Activated CD4-positive, alpha-beta T cell treated with anti-CD3 and anti-CD28 coated beads, Interleukin-2, amount 50 U/mL, for 16 hours (primary cell): Measurements from ENCODE around the gene ITIH4.

Source experiments
- DNase-seq: peaks from one replicate; pipeline ENCODE4 v3.0.0-alpha.2; 2020

ITIH4 gene

DNA sequence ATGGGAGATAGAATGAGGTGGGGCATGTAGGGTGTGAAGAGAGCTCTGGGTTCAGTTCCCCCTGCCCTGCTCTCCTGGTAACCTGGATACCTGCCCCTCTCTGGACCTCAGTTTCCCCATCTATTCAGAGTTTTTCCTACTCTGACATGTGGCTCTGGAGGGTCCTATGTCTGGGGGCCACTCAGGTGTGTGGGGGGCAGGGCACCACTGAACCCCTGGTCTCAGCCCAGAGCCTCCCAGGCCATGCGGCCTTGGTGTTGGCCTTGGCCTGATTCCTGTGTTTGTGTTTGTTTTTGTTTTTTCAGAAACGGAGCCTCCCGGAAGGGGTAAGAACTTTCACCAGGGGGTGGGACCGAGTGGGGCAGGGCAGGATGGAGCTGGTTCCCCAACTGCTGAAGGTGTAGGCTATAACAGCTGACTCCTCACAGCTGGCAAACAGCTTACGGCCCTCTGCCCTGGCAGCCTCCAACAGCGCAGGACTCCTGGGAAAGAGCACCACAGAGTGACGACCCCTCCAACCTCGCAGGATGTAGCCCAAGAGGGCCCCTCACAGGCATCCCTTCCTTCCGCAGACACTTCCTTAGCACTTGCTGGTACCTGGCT lies 35.1 kb downstream of the ITIH4 start:
- no peak for DNase-seq

DNA sequence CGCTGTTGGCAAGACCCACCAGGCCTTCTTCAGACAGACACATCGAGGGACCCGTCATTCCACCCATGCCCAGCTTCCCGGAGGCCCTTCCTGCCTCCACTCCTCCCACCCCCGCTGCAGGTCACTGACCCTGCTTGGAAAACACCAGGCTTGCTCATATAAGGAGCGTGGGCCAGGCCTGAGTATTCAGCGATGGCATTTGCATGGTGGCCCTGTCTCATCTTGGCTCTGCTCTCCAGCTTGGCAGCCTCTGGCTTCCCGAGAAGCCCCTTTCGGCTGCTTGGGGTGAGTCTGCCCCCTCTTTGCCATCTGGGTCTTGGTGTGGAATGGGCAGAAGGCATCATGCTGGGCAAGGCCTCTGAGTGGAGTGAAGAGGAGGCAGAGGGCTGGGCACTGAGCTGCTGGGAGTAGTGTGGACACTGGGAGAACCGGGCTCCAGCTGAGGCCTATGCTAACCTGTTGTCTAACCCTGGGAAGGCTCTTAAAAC lies 35.8 kb downstream of the ITIH4 start, which contains the start of gene ITIH3:
TSS of gene ITIH3 (plus strand) at position 185 of the 488 bp plus-strand sequence. CDS start at position 193, 8 bp downstream.
- DNase-seq: no peak

DNA sequence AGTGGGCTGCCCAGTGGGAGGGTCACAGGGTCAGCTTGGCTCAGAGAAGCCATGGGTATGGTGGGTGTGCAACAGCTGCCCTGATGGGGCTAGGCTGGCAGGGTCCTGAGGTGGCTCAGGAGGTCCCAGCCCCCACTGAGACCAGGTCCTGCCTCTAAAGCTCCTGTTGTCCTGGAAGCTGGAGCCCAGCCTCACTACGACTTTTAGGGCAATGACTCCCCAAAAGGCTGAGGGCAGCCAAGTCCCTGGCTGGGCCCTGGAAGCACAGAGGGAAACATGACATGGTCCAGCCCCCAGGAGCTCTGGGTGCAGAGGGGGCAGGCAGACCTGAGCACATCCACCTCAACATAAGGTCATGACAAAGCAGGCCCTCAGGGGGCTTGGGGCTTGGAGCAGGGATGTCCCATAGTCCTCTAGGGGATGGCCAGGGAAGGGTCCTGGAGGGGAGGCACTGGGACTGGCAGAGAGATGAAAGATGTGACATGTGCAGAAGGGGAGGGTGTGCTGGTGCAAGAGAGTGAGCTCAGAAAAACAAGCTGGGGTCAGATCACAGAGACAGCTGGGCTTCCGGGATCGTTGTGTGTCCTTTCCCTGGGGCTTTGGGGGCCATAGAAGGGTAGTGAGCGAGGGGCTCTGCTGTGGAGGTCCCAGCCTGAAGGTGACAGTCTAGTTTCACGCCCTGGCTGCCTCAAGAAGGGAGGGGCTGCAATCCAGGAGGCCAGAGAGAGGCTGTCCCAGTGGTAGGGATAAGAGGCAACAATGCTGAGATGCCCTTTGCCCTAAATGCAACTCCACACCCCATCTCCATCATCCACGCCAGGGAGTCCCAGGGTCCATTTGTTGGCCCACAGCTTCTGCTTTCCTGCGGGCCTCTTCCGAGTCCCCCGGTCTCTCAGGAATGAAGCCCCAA lies 36.5 kb downstream of the ITIH4 start:
- no peak for DNase-seq

DNA sequence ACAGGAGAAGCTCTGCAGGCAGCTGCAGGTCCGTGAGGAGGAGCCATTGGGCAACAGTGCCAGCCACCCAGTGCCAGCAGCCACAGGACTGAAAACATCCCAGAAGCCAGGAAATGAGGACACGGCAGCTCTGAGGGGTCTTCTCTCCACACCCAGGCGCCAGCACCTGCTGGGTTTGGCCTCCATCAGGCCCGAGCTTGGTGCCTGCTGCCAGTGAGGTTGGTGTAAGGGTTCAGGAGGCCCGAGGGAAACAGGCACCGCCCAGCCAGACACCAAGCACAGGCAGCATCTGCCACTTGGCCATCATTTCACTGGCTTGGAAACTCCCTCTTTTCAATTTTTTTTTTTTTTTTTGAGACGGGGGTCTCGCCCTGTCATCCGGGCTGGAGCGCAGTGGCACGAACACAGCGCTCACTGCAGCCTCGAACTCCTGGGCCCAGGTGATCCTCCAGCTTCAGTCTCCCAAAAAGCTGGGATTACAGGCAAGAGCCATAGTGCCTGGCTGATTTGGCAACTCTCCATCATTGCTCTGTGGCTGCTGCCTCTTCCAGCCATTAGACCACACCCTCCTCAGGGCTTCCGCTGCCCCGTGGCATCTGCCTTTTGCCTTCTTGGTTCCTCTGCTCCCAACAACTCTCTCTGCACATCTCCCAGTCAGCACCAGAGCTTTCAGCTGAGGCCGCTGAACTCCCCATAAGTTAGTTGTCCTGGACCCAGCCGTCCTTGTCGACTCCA lies 37.3 kb downstream of the ITIH4 start:
- no peak for DNase-seq

DNA sequence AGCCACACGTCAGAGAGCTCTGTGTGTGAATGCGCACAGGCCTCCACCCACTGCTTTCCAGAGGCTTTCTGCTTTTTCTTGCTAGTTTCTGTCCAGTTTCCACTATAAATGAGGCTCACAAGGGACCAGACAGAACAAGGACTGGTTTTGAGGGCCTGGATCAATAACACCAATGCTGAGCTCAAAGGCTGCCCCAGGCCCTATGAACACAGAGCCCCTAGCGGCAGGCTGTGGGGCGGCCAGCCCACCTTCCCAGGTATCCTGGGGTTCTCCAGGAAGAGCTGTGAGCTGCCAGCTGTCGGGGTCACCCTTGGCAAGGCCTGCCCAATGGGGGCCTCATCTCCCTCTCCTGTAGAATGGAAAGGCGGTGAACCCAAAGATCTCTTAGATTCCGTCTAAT lies 38.1 kb downstream of the ITIH4 start:
- no peak for DNase-seq

DNA sequence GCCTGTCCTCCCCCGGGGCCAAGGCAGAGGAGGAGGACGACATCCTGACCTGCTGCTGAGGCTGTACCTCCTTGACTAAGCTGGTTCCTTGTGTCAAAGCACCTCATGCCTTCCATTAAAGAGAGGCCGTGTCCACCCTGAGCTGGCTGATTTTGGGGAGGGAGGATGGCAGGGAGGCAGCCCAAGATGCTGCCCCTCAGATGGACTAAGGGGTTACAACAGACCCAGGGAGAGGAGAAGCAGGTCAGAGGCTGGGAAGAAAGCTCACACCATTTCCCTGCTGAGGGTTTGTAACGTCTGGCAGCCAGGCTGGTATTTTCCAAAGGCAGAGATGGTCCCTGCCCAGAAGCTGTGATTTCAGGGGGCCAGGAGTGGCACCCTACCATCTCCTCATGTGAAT lies 38.5 kb downstream of the ITIH4 start:
- DNase-seq: no peak

DNA sequence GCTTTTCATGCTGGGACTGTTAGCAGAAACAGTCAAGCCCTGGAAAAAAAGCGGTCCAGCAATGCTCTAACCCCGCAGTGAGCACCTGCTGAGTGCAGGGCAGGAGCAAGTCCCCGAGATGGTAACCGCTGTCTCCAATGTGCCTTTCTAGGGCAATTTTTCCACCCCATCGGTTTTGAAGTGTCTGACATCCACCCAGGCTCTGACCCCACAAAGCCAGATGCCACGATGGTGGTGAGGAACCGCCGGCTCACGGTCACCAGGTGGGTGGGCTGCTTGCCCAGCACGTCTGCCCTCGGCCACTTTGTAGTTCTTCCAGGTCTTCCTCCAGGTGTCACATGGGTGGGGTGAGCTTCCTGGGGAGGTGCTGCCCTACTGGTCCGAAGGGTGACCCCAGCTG lies 39.1 kb downstream of the ITIH4 start:
- DNase-seq: no peak

DNA sequence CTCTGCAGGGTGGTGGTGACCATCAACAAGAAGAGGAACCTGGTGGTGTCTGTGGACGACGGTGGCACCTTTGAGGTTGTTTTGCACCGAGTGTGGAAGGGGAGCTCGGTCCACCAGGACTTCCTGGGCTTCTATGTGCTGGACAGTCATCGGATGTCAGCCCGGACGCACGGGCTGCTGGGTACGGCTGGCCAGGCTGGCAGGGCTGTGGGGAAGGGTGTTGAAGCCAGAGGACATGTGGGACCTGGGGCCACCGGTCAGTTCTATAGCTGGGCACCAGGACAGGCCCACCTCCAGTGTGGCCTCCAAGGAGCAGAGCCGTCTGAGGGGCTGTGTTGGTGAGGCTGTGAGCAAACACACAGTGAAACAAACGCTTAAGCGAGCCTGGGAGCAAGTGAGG lies 39.7 kb downstream of the ITIH4 start:
- no peak for DNase-seq

DNA sequence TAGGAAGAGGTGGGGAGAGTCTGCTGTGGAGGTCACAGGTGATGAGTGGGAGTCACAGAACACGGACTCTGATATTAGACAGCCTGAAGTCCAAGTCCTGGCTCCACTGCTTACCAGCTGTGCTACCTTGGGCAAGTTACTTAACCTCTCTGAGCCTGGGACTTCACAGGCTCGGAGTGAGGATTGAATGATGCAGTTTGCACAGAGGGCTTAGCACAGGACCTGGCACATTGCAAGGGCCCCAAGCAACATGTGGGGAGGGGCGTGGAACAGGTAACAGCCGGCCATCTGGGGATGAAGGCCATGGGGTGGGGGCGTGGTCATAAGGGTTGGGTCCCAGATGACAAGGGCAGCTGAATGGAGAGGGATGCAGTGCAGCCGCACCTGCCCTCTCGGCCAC lies 40.1 kb downstream of the ITIH4 start:
- DNase-seq: no peak

DNA sequence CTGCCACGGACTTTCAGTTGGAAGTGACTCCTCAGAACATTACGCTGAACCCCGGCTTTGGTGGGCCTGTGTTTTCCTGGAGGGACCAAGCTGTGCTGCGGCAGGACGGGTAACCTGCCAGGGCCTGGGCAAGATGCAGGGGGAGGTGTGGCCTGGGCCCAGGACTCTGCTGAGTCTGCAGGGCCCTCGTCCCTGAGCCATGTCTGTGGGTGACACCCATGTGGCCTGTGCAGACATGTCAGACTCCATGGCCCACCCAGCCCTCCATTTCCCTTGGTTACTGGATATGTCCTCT lies 40.8 kb downstream of the ITIH4 start:
- no peak for DNase-seq

DNA sequence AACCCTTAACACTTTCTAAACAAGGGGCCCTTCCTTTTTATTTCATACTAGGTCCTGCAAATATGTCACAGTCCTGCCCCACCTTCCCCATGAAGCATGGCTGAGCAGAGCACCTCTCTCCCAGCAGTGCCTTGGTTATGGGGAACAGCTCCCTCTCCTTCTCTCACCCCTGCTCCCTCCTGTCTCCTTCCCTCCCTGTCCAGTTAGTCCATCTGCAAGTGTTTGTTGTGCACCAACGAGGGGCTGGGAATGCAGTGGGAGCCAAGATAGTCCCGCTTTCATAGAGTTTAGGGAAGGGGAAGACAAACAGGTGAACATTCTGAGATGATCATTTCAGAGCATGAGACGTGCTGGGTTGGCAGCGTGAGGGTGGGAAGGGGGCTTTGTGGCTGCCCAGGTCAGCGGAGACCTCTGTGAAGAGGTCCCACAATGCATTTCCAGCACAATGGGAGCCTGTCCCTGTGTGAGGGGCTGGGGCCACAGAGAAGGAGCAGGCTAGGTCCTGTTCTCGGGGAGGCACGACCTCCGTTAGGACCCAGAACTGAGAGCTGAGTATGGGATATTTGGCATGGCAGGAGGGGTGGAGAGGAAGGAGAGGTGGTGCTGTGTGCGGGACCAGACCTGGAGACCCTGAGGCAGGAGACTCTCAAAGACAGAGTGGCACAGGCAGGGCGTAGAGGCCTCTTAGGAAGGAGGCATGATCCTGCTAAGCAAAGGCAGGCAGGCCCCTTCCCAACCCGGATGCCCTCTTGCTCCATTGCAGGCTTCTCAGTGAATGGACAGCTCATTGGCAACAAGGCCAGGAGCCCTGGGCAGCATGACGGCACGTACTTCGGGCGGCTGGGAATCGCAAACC lies 41.4 kb downstream of the ITIH4 start:
- no peak for DNase-seq

DNA sequence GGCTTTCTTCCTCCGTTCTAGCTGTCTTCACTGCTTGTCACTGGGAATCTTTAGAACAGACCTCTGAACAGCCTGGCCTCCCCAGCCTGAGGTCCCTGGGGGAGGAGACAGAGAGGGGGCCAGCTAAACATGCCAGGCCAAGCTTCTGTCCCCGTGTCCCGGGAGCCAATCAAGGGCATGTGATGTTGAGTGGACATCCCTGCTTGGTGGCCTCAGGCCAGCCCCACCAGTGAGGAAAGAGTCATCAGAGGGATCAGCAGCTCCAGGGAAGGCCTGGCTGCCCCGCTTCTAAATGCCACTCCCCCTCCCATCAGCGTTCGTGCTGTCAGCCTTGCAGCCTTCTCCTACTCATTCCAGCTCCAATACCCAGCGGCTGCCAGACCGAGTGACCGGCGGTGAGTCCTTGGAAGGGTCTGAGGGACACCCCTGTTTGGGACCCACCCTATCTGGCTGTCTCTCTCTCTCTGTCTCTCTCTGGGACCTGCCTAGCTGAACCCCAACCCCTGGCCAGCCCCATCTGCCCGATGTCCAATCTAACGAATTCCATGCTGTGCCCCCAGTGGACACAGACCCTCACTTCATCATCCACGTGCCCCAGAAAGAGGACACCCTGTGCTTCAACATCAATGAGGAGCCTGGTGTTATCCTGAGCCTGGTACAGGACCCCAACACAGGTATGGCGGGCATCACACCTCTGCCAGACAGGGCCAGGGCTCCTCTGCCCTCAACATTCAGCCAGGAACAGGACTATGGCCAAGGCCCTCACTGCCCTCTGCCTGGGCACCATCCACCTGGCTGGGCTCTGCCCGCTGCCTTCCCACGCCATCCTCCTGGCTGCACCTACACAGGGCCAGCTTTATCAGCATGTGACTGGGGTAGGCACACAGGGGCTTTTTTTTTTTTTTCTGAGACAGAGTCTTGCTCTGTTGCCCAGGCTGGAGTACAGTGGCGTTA lies 42.5 kb downstream of the ITIH4 start:
- DNase-seq: no peak

DNA sequence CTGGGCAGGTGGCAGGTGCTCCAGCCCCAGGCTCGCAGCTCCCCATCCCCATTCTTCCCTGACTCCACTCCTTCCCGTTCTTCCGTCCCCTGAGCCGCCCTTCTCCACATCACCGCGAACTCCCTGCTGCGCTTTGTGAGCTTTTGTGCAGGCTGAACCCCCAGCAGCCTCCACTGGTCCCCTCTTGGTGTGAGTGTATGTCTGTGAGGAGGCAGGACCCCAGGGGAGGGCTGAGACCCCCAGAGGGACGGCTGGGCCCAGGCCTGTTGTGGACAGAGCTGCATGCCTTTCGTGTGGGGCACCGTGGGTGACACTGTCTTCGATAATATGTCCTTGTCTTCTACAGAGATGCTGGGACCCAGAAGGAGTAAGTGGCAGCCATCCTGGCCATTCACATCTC lies 43.2 kb downstream of the ITIH4 start:
- no peak for DNase-seq

DNA sequence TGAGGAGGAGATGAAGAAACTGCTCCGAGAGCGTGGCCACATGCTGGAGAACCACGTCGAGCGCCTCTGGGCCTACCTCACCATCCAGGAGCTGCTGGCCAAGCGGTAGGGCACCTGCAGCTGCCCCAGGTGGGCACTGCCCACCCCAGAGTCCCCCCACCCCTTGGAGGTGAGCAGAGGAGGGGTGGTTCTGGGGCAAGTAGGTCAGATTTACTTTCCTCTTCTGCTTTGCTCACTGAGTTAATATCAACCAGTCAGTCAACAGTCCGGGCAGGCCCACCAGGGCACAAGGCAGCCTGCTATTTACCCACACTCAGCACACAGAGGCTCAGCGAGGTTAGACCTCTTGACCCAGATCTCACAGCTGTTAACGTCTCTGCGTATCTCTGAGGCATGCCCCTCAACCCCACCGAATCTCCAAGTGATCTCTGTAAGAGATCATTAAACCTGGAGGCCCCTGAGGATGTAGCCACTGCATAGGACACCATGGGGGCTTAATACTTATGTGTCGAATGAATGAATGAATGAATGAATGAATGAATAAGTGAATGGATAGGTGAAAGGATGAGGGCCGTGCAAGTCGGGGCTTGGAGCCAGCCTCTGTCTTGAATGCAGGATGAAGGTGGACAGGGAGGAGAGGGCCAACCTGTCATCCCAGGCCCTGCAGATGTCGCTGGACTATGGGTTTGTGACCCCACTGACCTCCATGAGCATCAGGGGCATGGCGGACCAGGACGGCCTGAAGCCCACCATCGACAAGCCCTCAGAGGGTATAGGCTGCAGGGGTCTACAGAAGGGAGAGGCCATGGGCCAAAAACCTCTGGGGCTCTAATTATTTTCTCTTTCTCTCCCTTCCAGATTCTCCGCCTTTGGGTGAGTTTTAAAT lies 43.9 kb downstream of the ITIH4 start:
- DNase-seq: no peak

DNA sequence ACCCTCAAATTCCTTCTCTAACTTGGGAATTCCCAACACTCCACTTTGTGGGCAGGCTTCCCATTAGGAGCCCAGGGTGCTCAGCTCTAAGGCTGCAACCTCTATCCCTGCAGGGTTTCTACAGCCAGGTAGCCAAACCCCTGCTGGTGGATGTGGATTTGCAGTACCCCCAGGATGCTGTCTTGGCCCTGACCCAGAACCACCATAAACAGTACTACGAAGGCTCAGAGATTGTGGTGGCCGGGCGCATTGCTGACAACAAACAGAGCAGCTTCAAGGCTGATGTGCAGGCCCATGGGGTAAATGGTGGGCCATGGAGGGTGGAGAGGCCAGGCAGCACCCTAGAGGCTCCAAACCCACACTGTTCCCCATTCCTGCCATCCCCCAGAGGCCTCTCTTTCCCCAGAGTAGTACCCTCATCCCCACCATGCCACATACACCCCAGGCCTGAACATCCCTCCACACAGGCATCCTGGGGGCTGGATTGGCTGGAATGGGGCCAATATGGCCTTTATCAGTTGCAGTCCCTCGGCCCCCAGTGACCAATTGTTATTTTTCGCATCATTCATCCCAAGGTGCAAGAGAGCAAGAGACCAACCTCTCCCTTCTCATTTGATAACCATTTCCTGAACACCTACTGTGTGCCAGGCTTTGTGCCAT lies 45.4 kb downstream of the ITIH4 start:
- no peak for DNase-seq

DNA sequence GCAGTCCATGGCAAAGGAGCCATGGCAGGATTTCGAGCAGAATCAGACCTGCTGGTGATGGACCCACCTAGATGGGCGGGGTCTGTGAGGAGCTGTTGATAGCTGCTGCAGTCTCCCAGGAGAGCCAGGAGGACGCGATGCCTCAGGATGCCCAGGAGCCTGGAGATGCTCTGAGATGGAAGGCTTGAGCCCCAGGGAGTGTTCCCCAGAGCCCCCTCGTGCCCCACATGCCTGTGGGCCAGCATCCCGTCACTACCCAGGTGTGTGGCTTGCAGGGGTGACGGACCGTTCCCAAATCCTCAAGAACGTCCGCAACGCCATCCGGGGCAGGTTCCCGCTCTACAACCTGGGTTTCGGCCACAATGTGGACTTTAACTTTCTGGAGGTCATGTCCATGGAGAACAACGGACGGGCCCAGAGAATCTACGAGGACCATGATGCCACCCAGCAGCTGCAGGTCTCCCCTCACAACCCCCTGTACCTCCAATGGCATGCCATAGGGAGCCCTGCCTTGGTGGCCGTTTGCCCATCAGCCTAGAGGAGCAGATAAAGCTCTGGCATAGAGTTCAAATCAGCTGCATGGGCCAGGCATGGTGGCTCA lies 46.4 kb downstream of the ITIH4 start:
- DNase-seq: no peak

DNA sequence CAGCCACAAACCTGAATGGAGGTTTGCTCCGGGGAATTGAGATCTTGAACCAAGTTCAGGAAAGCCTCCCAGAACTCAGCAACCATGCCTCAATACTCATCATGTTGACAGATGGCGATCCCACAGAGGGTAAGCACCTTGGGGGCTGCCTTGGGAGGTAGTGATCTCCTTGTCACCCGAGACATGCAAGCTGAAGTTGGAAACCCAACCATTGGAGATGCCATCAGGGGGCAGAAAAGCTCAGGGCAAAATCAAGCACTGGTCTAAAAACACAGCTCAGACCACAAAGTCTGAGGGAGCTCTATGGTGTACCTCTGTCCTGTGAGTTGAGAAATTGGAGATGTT lies 47.3 kb downstream of the ITIH4 start:
- DNase-seq: no peak

DNA sequence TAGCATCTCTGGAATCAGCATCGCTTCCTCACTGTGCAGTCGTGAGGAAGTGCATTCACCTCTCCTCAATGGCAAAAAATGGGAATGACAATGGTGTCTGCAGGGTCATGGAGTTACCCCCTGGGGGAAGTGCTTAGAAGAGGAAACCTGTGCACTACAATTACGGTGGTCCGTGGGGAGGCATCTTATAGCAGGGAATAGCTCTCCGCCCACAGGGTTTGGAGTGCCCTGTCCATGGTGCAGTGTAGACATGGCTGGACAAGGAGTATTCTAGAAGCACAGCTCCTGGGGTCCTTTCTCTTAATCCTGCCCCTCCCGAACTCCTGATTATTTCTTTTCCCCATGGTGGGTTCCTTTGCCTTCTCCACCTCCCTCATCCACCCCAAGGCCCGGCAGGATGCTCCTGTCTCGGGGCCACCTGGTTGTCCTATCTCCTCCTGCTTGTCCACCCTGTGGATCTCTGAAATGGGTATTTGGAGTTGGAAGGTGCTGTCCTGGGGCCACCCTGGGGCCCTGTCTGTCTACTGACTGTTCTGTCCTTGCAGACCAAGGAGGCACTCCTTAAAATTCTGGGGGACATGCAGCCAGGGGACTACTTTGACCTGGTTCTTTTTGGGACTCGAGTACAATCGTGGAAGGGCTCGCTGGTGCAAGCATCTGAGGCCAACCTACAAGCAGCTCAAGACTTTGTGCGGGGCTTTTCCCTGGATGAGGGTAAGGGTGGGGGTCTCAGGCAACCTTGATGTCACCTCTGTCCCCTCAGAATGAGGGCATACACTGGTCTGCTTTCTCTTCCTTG lies 47.9 kb downstream of the ITIH4 start:
- no peak for DNase-seq

DNA sequence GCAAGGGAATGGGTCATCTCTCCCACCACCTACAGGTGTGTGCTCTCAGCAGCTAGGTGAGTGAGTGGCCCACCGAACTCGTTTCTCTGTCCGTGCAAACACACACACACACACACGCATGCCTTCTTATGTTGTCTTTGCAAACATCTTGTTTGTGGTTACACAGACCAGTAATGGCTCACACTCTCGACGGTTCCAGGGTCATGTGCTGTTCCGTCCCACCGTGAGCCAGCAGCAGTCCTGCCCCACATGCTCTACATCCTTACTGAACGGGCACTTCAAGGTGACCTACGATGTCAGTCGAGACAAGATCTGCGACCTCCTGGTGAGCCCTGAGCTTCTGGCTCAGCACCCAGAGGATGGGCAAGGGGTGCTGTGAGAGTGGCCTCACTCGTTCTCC lies 48.7 kb downstream of the ITIH4 start:
- no peak for DNase-seq
